SIG-M5 treated with dmso at 0.1 percent for 504 hours (cell line): ENCODE results near the gene TACC2.
A peak's percentile ranks its signal among the peaks of the same experiment; 100 is the strongest.

Source experiments
- DNase-seq: peaks from one replicate; lab custom pipeline; 2025; ENCODE audit not compliant: unreplicated experiment; lab: John Stamatoyannopoulos, UW

Gene TACC2

GRCh38 chr10:122142641-122143237, 153.8 kb downstream of the TACC2 start:
- DNase-seq: no peak

- DNase-seq: peak; percentile 29
Observed at GRCh38 chr10:122143238-122143841, 154.4 kb downstream of the TACC2 start.

- DNase-seq: no peak
Observed at GRCh38 chr10:122144199-122144598, 155.2 kb downstream of the TACC2 start.

- DNase-seq: no peak
Observed at GRCh38 chr10:122145113-122145512, 156.2 kb downstream of the TACC2 start.

GRCh38 chr10:122147663-122148062, 158.7 kb downstream of the TACC2 start:
- DNase-seq: no peak

- DNase-seq: no peak
Observed at GRCh38 chr10:122148876-122149560, 160.1 kb downstream of the TACC2 start.

- no peak for DNase-seq
Observed at GRCh38 chr10:122149561-122150505, 160.9 kb downstream of the TACC2 start.

- no peak for DNase-seq
Observed at GRCh38 chr10:122151121-122151694, 162.2 kb downstream of the TACC2 start.

- no peak for DNase-seq
Observed at GRCh38 chr10:122152544-122152943, 163.6 kb downstream of the TACC2 start.

GRCh38 chr10:122154031-122154544, 165.1 kb downstream of the TACC2 start:
- DNase-seq: no peak

- DNase-seq: peak; percentile 15
Observed at GRCh38 chr10:122154545-122155366, 165.8 kb downstream of the TACC2 start.

- no peak for DNase-seq
Observed at GRCh38 chr10:122157451-122157850, 168.5 kb downstream of the TACC2 start.

- DNase-seq: no peak
Observed at GRCh38 chr10:122158362-122158761, 169.4 kb downstream of the TACC2 start.

- no peak for DNase-seq
Observed at GRCh38 chr10:122159141-122159970, 170.4 kb downstream of the TACC2 start.

GRCh38 chr10:122161795-122162194, 172.8 kb downstream of the TACC2 start:
- no peak for DNase-seq

GRCh38 chr10:122162671-122163173, 173.8 kb downstream of the TACC2 start:
- DNase-seq: no peak

GRCh38 chr10:122163174-122164022, 174.4 kb downstream of the TACC2 start:
- DNase-seq: no peak
